HG03175 (cell line): ENCODE data around the gene MYL12B.

Experiments used
- ATAC-seq: cut with Tn5 transposase; IDR thresholded peaks from one replicate; pipeline ENCODE4 v1.9.1; 2021; ENCODE audit warnings: mild to moderate bottlenecking, moderate library complexity; ENCODE audit not compliant: unreplicated experiment

MYL12B gene

GRCh38 chr18:3234457-3234856 lies 27.5 kb upstream of the MYL12B start:
- ATAC-seq = no peak

GRCh38 chr18:3235846-3236245 lies 26.1 kb upstream of the MYL12B start:
- no peak for ATAC-seq

GRCh38 chr18:3236470-3236869 lies 25.5 kb upstream of the MYL12B start:
- ATAC-seq = no peak

GRCh38 chr18:3238742-3239141 lies 23.2 kb upstream of the MYL12B start:
- no peak for ATAC-seq

GRCh38 chr18:3245185-3245564 lies 16.8 kb upstream of the MYL12B start:
- ATAC-seq = no peak

- ATAC-seq = peak; percentile 54
These were observed 15.9 kb upstream of the MYL12B start for GRCh38 chr18:3245853-3246634.

GRCh38 chr18:3246635-3247239 lies 15.2 kb upstream of the MYL12B start:
- ATAC-seq = peak; percentile 1

- ATAC-seq = peak; percentile 86
These were observed 14.5 kb upstream of the MYL12B start, which contains the start of gene MYL12A for GRCh38 chr18:3247240-3248061. Gene MYL12A (plus strand): TSS chr18:3247801. CDS start chr18:3253248, 5,447 bp downstream.

GRCh38 chr18:3248062-3248657 lies 13.8 kb upstream of the MYL12B start:
- ATAC-seq = no peak

GRCh38 chr18:3248658-3249359 lies 13.1 kb upstream of the MYL12B start:
- ATAC-seq = no peak

- ATAC-seq = no peak
These were observed 11.5 kb upstream of the MYL12B start for GRCh38 chr18:3250237-3251107.

- ATAC-seq = no peak
These were observed 10.5 kb upstream of the MYL12B start for GRCh38 chr18:3251249-3251962.

- ATAC-seq = no peak
These were observed 10.0 kb upstream of the MYL12B start for GRCh38 chr18:3251963-3252277.

GRCh38 chr18:3252843-3253242 lies 9.1 kb upstream of the MYL12B start:
- ATAC-seq = no peak

GRCh38 chr18:3254725-3255124 lies 7.2 kb upstream of the MYL12B start:
- no peak for ATAC-seq

- no peak for ATAC-seq
These were observed 6.2 kb upstream of the MYL12B start for GRCh38 chr18:3255611-3256165.

- ATAC-seq = no peak
These were observed 5.0 kb upstream of the MYL12B start for GRCh38 chr18:3256693-3257626.

- ATAC-seq = no peak
These were observed 4.3 kb upstream of the MYL12B start for GRCh38 chr18:3257627-3258120.
